GM23338 (cell line): ENCODE results near the gene MARCHF3. TPM values are rescaled to one million over a fixed set of nuclear protein-coding genes. Genes with fewer than 3 reads are reported as not detected.

Experiments used
- ATAC-seq: fragments of 200-7000 bp; cut with Tn5 transposase; 3 replicates; pipeline ENCODE4 v1.9.1; 2020
- DNase-seq: peaks from one replicate; pipeline ENCODE4 v3.0.0-alpha.2; 2015; ENCODE audit warnings: low spot score
- H2AFZ ChIP-seq: fragments of 200-600 bp; sonication (generic); 2 replicates; pipeline ENCODE4 v1.8.0; 2016; ENCODE audit warnings: antibody characterized with exemption, mild to moderate bottlenecking, moderate library complexity
- H3F3A ChIP-seq: fragments of 200-600 bp; sonication (generic); replicated peaks from 2 replicates; pipeline ENCODE4 v1.8.0; 2017; ENCODE audit warnings: antibody characterized with exemption, mixed run types, low read depth
- H3K27ac ChIP-seq: fragments of 200-600 bp; sonication (generic); 2 replicates; pipeline ENCODE4 v1.6.1; 2016; ENCODE audit warnings: low read depth
- H3K27me3 ChIP-seq: fragments of 200-600 bp; sonication (generic); 2 replicates; pipeline ENCODE4 v1.8.0; 2016; ENCODE audit warnings: mild to moderate bottlenecking, mixed run types, moderate library complexity; ENCODE audit not compliant: insufficient read depth
- H3K36me3 ChIP-seq: fragments of 200-600 bp; sonication (generic); 2 replicates; pipeline ENCODE4 v1.8.0; 2016; ENCODE audit warnings: mild to moderate bottlenecking; ENCODE audit not compliant: insufficient read depth
- H3K4me1 ChIP-seq: fragments of 200-600 bp; sonication (generic); 2 replicates; pipeline ENCODE4 v1.8.0; 2016; ENCODE audit warnings: mild to moderate bottlenecking, moderate library complexity; ENCODE audit not compliant: insufficient read depth
- H3K4me2 ChIP-seq: fragments of 200-600 bp; sonication (generic); 2 replicates; pipeline ENCODE4 v1.7.1; 2017; ENCODE audit warnings: mixed run types
- H3K4me3 ChIP-seq: fragments of 200-600 bp; sonication (generic); 2 replicates; pipeline ENCODE4 v1.6.1; 2016; ENCODE audit warnings: mixed run types
- H3K79me2 ChIP-seq: fragments of 200-600 bp; sonication (generic); replicated peaks from 2 replicates; pipeline ENCODE4 v1.8.0; 2017; ENCODE audit warnings: mild to moderate bottlenecking; ENCODE audit not compliant: insufficient read depth
- H3K9me2 ChIP-seq: fragments of 200-600 bp; sonication (generic); 2 replicates; pipeline ENCODE4 v1.8.0; 2017; ENCODE audit not compliant: insufficient read depth
- H4K20me1 ChIP-seq: fragments of 200-600 bp; sonication (generic); replicated peaks from 2 replicates; pipeline ENCODE4 v1.8.0; 2017; ENCODE audit warnings: mild to moderate bottlenecking; ENCODE audit not compliant: insufficient read depth
- H3K27ac Mint-ChIP-seq: 2 replicates; pipeline ENCODE4 v1.8.0; 2020; ENCODE audit warnings: inconsistent platforms, mild to moderate bottlenecking, moderate library complexity, mixed read lengths
- H3K27me3 Mint-ChIP-seq: 3 replicates; pipeline ENCODE4 v1.8.0; 2022; ENCODE audit warnings: low read depth, mild to moderate bottlenecking, moderate library complexity, mixed read lengths, inconsistent platforms; ENCODE audit not compliant: insufficient read depth, poor library complexity
- H3K36me3 Mint-ChIP-seq: 3 replicates; pipeline ENCODE4 v1.8.0; 2021; ENCODE audit warnings: low read depth, mild to moderate bottlenecking, inconsistent platforms, moderate library complexity, mixed read lengths
- H3K4me1 Mint-ChIP-seq: 3 replicates; pipeline ENCODE4 v1.8.0; 2020; ENCODE audit warnings: mild to moderate bottlenecking, inconsistent platforms, mixed read lengths
- H3K4me3 Mint-ChIP-seq: 3 replicates; pipeline ENCODE4 v1.8.0; 2021; ENCODE audit warnings: moderate library complexity, mild to moderate bottlenecking, inconsistent platforms, mixed read lengths
- H3K9me3 Mint-ChIP-seq: 3 replicates; pipeline ENCODE4 v1.8.0; 2020; ENCODE audit warnings: moderate library complexity, mild to moderate bottlenecking, inconsistent platforms, mixed read lengths
- CREB1 ChIP-seq: fragments of 250-450 bp; sonication (Bioruptor Pico); IDR thresholded peaks from 2 replicates; pipeline ENCODE4 v1.5.0; 2020; ENCODE audit warnings: low read depth, mild to moderate bottlenecking, moderate library complexity
- CTCF ChIP-seq, 2 experiments: fragments of 200-600 bp in 1 of 2; sonication (generic) in 1 of 2; conservative IDR thresholded peaks; 2 replicates each; pipeline versions ENCODE4 v1.5.1 to v1.6.1; 2016 to 2017; ENCODE audit warnings: antibody characterized with exemption in 2 of 2, low read depth in 2 of 2, mild to moderate bottlenecking in 2 of 2, moderate library complexity in 1 of 2
- ETS1 ChIP-seq: IDR thresholded peaks from 2 replicates; pipeline ENCODE4 v1.6.1; 2016; ENCODE audit warnings: antibody characterized with exemption
- EZH2 ChIP-seq: fragments of 200-600 bp; sonication (generic); IDR thresholded peaks from one replicate; pipeline ENCODE4 v1.8.0; 2017; ENCODE audit warnings: antibody characterized with exemption, mild to moderate bottlenecking, low read depth; ENCODE audit not compliant: unreplicated experiment
- EZH2phosphoT487 ChIP-seq: fragments of 200-600 bp; sonication (generic); IDR thresholded peaks from one replicate; pipeline ENCODE4 v1.8.1; 2018; ENCODE audit warnings: antibody characterized with exemption; ENCODE audit not compliant: unreplicated experiment
- JUNB ChIP-seq: IDR thresholded peaks from one replicate; pipeline ENCODE4 v1.6.1; 2016; ENCODE audit warnings: antibody characterized with exemption; ENCODE audit not compliant: unreplicated experiment
- NANOG ChIP-seq: IDR thresholded peaks from 2 replicates; pipeline ENCODE4 v1.6.1; 2016; ENCODE audit warnings: antibody characterized with exemption, borderline replicate concordance
- POLR2AphosphoS5 ChIP-seq: IDR thresholded peaks from 2 replicates; pipeline ENCODE4 v1.6.1; 2016; ENCODE audit warnings: antibody characterized with exemption, low read depth
- REST ChIP-seq: IDR thresholded peaks from one replicate; pipeline ENCODE4 v1.6.1; 2018; ENCODE audit warnings: antibody characterized with exemption; ENCODE audit not compliant: unreplicated experiment
- STAT1 ChIP-seq: IDR thresholded peaks from one replicate; pipeline ENCODE4 v1.6.1; 2016; ENCODE audit warnings: antibody characterized with exemption; ENCODE audit not compliant: unreplicated experiment
- ZNF114 ChIP-seq: fragments of 250-450 bp; sonication (Bioruptor Pico); IDR thresholded peaks from 2 replicates; pipeline ENCODE4 v1.5.0; 2020; ENCODE audit warnings: mild to moderate bottlenecking, moderate library complexity
- ZNF331 ChIP-seq: fragments of 250-450 bp; sonication (Bioruptor Pico); IDR thresholded peaks from 2 replicates; pipeline ENCODE4 v1.5.0; 2020; ENCODE audit warnings: low read depth, mild to moderate bottlenecking, moderate library complexity
- ZNF462 ChIP-seq: fragments of 250-450 bp; sonication (Bioruptor Pico); IDR thresholded peaks from 2 replicates; pipeline ENCODE4 v1.5.0; 2020; ENCODE audit warnings: mild to moderate bottlenecking, moderate library complexity
- polyA plus RNA-seq: library from polyadenylated mRNA; unstranded; fragments of >200 nt; fragmentation: Nextera tagmentation; extraction: Ambion mirVana; gene quantifications from 2 replicates; pipeline ENCODE4 v1.2.1, GENCODE V29; 2016
- total RNA-seq: library from RNA; depleted of rRNA; stranded (reverse); fragments of >200 nt; shearing (Covaris generic); gene quantifications from 2 replicates; pipeline ENCODE4 v1.2.3, GENCODE V29; 2014

Gene MARCHF3
- total and polyA plus RNA-seq, 2 experiments from 2014 or later, result 7.0 to 12.7 TPM

- H3K4me2 ChIP-seq, result no peak overlapping the region
- no peaks in the 10 kb centered on the region for H3K36me3 ChIP-seq
- TF ChIP-seq ZNF462 (CRISPR knock-in tag) (no peak), ZNF331 (CRISPR knock-in tag) (no peak), POLR2AphosphoS5 (no peak), EZH2 (no peak), REST (no peak), CTCF (conservative IDR thresholded peaks at IDR 0.05; ENCODE audit: low read depth in 2 of 2) (no peak), JUNB (no peak), CREB1 (no peak), ZNF114 (CRISPR knock-in tag) (no peak), NANOG (no peak), STAT1 (no peak), ETS1 (no peak), EZH2phosphoT487 (no peak)
- DNase-seq (no peak), ATAC-seq (no peak)
- H2AFZ ChIP-seq, result no peak overlapping the region
- Mint-ChIP-seq H3K27me3 (peaks cover 3% of the 10 kb centered on the region), H3K36me3 (no peaks in the 10 kb centered on the region), H3K4me3 (no peak overlapping the region), H3K27ac (no peak overlapping the region), H3K4me1 (peaks cover 10% of the 10 kb centered on the region), H3K9me3 (no peaks in the 10 kb centered on the region)
- no peaks in the 10 kb centered on the region; the same call in 1 of the 2 replicates for H3K79me2 ChIP-seq
- H3K27me3 ChIP-seq, result no peaks in the 10 kb centered on the region
- H3K4me1 ChIP-seq, result no peaks in the 10 kb centered on the region; the same call in 1 of the 2 replicates
- no peaks in the 10 kb centered on the region for H4K20me1 ChIP-seq
- no peaks in the 10 kb centered on the region for H3K9me2 ChIP-seq
- H3K4me3 ChIP-seq, result no peak overlapping the region
- H3K27ac ChIP-seq, result no peak overlapping the region
- H3F3A ChIP-seq, result no peaks in the 10 kb centered on the region
Observed at GRCh38 chr5:127008300-127008975, 21.9 kb downstream of the MARCHF3 start.
